Measurements from ENCODE around the gene AMDHD2.

Gene AMDHD2

GRCh38 chr16:2485811-2486507, 34.2 kb upstream of the AMDHD2 start:
- Histone ChIP-seq H3K36me3 (ENCODE audit: control insufficient read depth, insufficient read depth, low read length) (no peaks in the 10 kb centered on the region; the same call in 1 of the 2 replicates), H3K27me3 (replicated peaks; ENCODE audit: control insufficient read depth, insufficient read depth, low read length) (no peaks in the 10 kb centered on the region), H3K4me3 (replicated peaks; ENCODE audit: low read depth, low read length) (no peak overlapping the region)
- DNase-seq (ENCODE audit: extremely low read depth, insufficient read length) = no peak
- no peak for TF ChIP-seq CTCF (IDR thresholded peaks at IDR 0.05; ENCODE audit: insufficient read depth, low read length, poor library complexity, severe bottlenecking)

DNA sequence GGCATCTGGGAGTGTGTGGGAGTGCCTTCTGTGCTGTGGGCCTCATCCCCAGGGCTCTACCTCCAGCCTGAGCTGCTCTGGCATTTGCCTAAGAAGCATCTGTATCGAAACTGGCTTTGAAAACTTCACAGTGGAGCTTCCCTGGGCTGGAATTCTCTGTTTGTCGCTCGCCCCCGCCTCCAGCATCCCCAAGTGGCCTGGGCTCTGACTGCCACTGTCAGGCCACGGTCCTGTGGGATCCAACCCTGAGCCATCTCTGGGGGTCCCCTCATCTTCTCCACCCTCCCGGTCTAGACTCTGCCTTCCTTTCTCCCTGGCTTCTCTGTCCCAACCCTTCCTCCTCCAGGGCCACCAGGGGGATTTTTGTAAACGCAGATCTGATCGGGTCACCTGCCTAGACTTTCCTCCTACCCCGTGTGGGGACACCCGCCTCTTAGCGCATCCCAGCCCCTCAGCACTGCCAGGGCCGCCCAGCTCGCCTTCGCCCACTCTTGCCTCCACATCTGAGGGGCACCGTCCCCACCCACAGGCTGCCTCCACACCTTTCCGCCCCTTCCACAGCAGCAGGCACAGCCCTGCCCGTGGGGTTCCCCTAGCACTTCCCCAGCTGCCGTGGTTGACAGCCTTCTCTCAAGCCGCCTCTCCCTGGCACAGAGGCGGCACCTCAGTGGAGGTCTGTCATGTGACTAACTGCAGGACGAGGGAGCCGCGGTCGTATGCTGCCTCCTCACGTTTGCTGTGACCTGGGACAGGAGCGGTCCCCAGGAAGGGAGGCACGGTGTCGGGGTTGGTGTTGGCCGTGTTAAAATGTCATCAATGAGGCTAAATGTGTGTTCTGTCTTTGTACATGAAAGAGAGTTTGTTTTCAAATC, 33.3 kb upstream of the AMDHD2 start:
- Histone ChIP-seq H3K36me3 (ENCODE audit: control insufficient read depth, insufficient read depth, low read length) (no peaks in the 10 kb centered on the region; the same call in 1 of the 2 replicates), H3K27me3 (replicated peaks; ENCODE audit: control insufficient read depth, insufficient read depth, low read length) (no peaks in the 10 kb centered on the region), H3K4me3 (replicated peaks; ENCODE audit: low read depth, low read length) (peak overlapping the region; percentile 31)
- peak; percentile 50 for TF ChIP-seq CTCF (IDR thresholded peaks at IDR 0.05; ENCODE audit: insufficient read depth, low read length, poor library complexity, severe bottlenecking)
- peak; percentile 53 for DNase-seq (ENCODE audit: extremely low read depth, insufficient read length)

DNA sequence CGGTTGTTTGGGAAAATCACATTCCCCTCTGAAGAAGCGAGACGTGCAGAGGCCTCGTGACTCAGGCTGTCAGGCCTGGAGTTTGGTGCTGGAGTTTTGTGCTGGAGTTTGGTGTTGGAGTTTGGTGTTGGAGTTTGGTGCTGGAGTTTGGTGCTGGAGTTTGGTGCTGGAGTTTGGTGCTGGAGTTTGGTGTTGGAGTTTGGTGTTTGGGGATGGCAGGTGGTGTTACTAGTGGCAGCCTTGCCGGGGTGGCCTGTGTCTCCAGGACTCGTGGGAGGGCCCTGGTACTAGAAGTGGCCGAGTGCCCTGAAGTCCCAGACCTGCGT, 32.7 kb upstream of the AMDHD2 start:
- no peak overlapping the region for H3K4me3 ChIP-seq (replicated peaks; ENCODE audit: low read depth, low read length)
- TF ChIP-seq CTCF (IDR thresholded peaks at IDR 0.05; ENCODE audit: insufficient read depth, low read length, poor library complexity, severe bottlenecking) = no peak
- H3K27me3 ChIP-seq (replicated peaks; ENCODE audit: control insufficient read depth, insufficient read depth, low read length) = no peaks in the 10 kb centered on the region
- no peak for DNase-seq (ENCODE audit: extremely low read depth, insufficient read length)
- no peaks in the 10 kb centered on the region; the same call in 1 of the 2 replicates for H3K36me3 ChIP-seq (ENCODE audit: control insufficient read depth, insufficient read depth, low read length)

GRCh38 chr16:2487903-2488531, 32.2 kb upstream of the AMDHD2 start:
- TF ChIP-seq CTCF (IDR thresholded peaks at IDR 0.05; ENCODE audit: insufficient read depth, low read length, poor library complexity, severe bottlenecking) = no peak
- Histone ChIP-seq H3K27me3 (replicated peaks; ENCODE audit: control insufficient read depth, insufficient read depth, low read length) (no peaks in the 10 kb centered on the region), H3K36me3 (ENCODE audit: control insufficient read depth, insufficient read depth, low read length) (no peaks in the 10 kb centered on the region; the same call in 1 of the 2 replicates), H3K4me3 (replicated peaks; ENCODE audit: low read depth, low read length) (no peak overlapping the region)
- no peak for DNase-seq (ENCODE audit: extremely low read depth, insufficient read length)

GRCh38 chr16:2489581-2489980, 30.6 kb upstream of the AMDHD2 start:
- Histone ChIP-seq H3K36me3 (ENCODE audit: control insufficient read depth, insufficient read depth, low read length) (no peaks in the 10 kb centered on the region; the same call in 1 of the 2 replicates), H3K4me3 (replicated peaks; ENCODE audit: low read depth, low read length) (no peak overlapping the region), H3K27me3 (replicated peaks; ENCODE audit: control insufficient read depth, insufficient read depth, low read length) (no peaks in the 10 kb centered on the region)
- TF ChIP-seq CTCF (IDR thresholded peaks at IDR 0.05; ENCODE audit: insufficient read depth, low read length, poor library complexity, severe bottlenecking) = no peak
- DNase-seq (ENCODE audit: extremely low read depth, insufficient read length) = no peak
